H1 (cell line): Measurements from ENCODE around the gene HDAC10. TPM values are rescaled to one million over a fixed set of nuclear protein-coding genes. Genes with fewer than 3 reads are reported as not detected.

Experiments used
- CHD7 ChIP-seq: fragments of 300-600 bp; sonication (generic); IDR thresholded peaks from 2 replicates; pipeline ENCODE4 v1.7.1; 2012; ENCODE audit warnings: low read length, moderate library complexity, mild to moderate bottlenecking, inconsistent platforms; ENCODE audit not compliant: insufficient replicate concordance
- EZH2 ChIP-seq: fragments of 200-600 bp; sonication (generic); IDR thresholded peaks from 2 replicates; pipeline ENCODE4 v1.7.1; 2012; ENCODE audit warnings: low read depth, mild to moderate bottlenecking, moderate library complexity, low read length, inconsistent platforms; ENCODE audit not compliant: severe bottlenecking
- HDAC6 ChIP-seq: IDR thresholded peaks from one replicate; pipeline ENCODE4 v1.7.1; 2012; ENCODE audit warnings: low read depth, mild to moderate bottlenecking, inconsistent platforms, low read length, moderate library complexity
- JUND ChIP-seq: IDR thresholded peaks from 2 replicates; pipeline ENCODE4 v1.6.1; 2011; ENCODE audit warnings: mild to moderate bottlenecking, improper control_type of control experiment, low read length
- KDM4A ChIP-seq: IDR thresholded peaks from one replicate; pipeline ENCODE4 v1.7.1; 2012; ENCODE audit warnings: low read depth, mild to moderate bottlenecking, moderate library complexity, low read length, inconsistent platforms; ENCODE audit not compliant: severe bottlenecking
- MAFK ChIP-seq: IDR thresholded peaks from 2 replicates; pipeline ENCODE4 v1.6.1; 2012; ENCODE audit warnings: low read depth, mild to moderate bottlenecking, improper control_type of control experiment, low read length
- SIRT6 ChIP-seq: IDR thresholded peaks from one replicate; pipeline ENCODE4 v1.7.1; 2012; ENCODE audit warnings: low read length, inconsistent platforms
- ZNF274 ChIP-seq: IDR thresholded peaks from 2 replicates; pipeline ENCODE4 v1.7.0; 2012; ENCODE audit warnings: low read length, borderline replicate concordance; ENCODE audit errors: extremely low read depth
- polyA plus RNA-seq, 7 experiments: library from polyadenylated mRNA; depleted of rRNA in 3 of 7; stranded (reverse) in 5 of 7; unstranded in 2 of 7; fragments of >200 nt in 5 of 7; fragments of 200-250 nt in 2 of 7; gene quantifications; 1 replicate in 5 of 7; 2 replicates in 1 of 7; 4 replicates in 1 of 7; pipeline versions ENCODE4 v1.2.1 to v1.2.3, GENCODE V29; 2011 to 2013; ENCODE audit warnings: missing spikeins in 2 of 7, mixed read lengths in 2 of 7
- total RNA-seq: library from RNA; stranded (reverse); fragmentation: NEBNext Ultra II Directional; extraction: Animal tissue kit (Norgen Biotek cat#: 25700); gene quantifications from 2 replicates; pipeline ENCODE4 v1.2.1, GENCODE V29; 2021

Gene HDAC10
- total and polyA plus RNA-seq, 2 of the 8 experiments (the other 6 are each of a cell fraction or from before 2014, with no cell fraction given) = 11.2 to 26.4 TPM

DNA sequence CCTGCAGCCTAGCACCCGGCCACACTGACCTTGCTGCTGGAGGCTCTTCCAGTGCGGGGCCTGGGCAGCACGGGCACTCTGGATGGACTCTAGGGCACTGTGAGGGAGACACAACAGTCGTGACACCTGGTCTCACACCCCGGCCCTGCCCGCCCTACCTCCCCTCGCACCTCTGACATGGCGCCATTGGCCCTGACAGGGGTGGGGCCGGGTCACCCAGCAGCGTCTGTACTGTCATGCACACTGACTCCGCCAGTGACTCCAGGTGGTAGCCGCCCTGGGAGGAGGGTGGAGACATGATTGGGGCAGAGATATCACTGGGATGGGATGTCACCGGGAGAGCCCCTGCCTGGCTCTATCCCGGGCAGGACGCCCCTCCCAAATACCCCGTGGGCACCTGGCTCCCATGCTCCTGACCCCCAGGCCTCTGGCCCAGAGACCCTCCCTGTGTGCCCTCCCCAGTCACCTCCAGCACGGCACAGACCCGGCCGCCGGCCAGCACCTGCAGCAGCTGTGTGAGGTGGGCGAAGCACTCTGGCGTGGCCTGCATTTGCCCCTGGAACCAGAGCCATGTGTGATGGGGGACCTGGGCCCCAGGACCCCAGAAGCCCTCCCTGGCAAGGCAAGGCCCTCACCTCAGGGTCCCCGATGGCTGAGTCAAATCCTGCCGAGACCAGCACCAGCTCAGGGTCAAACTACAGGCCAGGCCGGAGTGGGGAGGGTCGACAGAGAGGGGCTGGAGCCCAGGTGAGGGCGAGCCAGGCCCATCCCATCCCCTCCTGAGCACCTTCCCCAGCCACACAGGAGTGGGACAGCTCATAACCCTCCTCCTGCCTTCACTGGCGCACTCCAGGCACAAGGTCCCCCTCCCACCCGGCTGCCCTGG lies 2.6 kb downstream of the HDAC10 start (continued):
- no peak for TF ChIP-seq CHD7
- TF ChIP-seq HDAC6 = no peak
- no peak for TF ChIP-seq MAFK
- no peak for TF ChIP-seq SIRT6
- TF ChIP-seq EZH2 = no peak
- TF ChIP-seq KDM4A = no peak
- no peak for TF ChIP-seq JUND
- TF ChIP-seq ZNF274 = no peak
